Measurements from ENCODE around the gene CD80.

DNA sequence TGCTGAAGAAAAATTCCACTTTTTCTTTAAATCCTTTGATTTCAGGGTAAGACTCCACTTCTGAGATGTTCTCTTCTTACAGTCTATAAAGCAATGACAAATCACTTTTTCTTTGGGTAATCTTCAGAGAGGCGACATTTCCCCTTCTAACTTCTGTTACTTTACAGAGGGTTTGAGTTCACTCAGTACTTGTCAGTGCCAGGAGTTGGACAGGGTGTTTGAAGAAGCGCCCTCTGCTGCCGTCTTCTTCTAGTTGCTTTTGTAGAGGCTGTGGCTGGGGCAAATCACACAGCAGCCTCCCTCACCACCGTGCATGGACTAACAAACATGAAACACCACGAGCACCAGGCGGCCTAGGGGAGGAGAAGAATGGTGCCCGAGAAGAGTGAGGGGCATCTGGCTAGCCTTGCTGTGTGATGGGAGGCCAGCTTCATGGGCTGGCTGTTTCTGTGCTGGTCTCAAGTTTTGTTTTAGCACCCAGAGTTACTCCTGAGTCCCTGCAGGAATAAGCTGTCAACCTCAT lies at the start of gene CD80:
- TF ChIP-seq CTCF (IDR thresholded peaks at IDR 0.05) (peak; percentile 33 to 52 (median 48)), POLR2A (IDR thresholded peaks at IDR 0.05) (peak; percentile 11)

Measured in right lobe of liver (tissue), 4 donors.